SK-N-SH (cell line): ENCODE results near the gene FBXW5. TPM values are rescaled to one million over a fixed set of nuclear protein-coding genes. Genes with fewer than 3 reads are reported as not detected.

Experiments
- CTCF ChIA-PET: fragments of 300-600, 350-600 bp; formaldehyde crosslinking; extraction: SDS; loops from one replicate; lab custom pipeline; 2021; lab: Yijun Ruan, JAX
- POLR2A ChIA-PET: fragments of 350-600 bp; sonication (Branson Sonifier 250); formaldehyde crosslinking; extraction: SDS; loops from one replicate; lab custom pipeline; 2020; ENCODE audit warnings: antibody characterized with exemption, inconsistent platforms; lab: Yijun Ruan, JAX
- DNase-seq: peaks from one replicate; pipeline ENCODE4 v3.0.0; 2012
- H2AFZ ChIP-seq: fragments of 200-600 bp; sonication (generic); 2 replicates; pipeline ENCODE4 v1.8.1; 2016; ENCODE audit warnings: antibody characterized with exemption, mild to moderate bottlenecking, low read depth
- H3F3A ChIP-seq: fragments of 200-600 bp; sonication (generic); replicated peaks from 2 replicates; pipeline ENCODE3; 2016; ENCODE audit warnings: antibody characterized with exemption, mild to moderate bottlenecking; ENCODE audit not compliant: insufficient read depth
- H3K27ac ChIP-seq, 2 experiments: fragments of 200-500 bp in 1 of 2; fragments of 200-600 bp in 1 of 2; sonication (Bioruptor generic) in 1 of 2; sonication (generic), shearing (Covaris generic) in 1 of 2; 2 replicates each; pipeline versions ENCODE4 v1.5.1 to v1.6.1; 2014 to 2016; ENCODE audit warnings: low read depth in 2 of 2, inconsistent platforms in 1 of 2, low read length in 1 of 2, mild to moderate bottlenecking in 1 of 2, mixed read lengths in 1 of 2
- H3K27me3 ChIP-seq: fragments of 200-600 bp; sonication (generic), shearing (Covaris generic); 2 replicates; pipeline ENCODE4 v1.6.1; 2016; ENCODE audit warnings: mixed run types; ENCODE audit not compliant: insufficient read depth
- H3K36me3 ChIP-seq, 2 experiments: fragments of 200-500 bp in 1 of 2; fragments of 200-600 bp in 1 of 2; sonication (Bioruptor generic) in 1 of 2; sonication (generic) in 1 of 2; replicated peaks in 1 of 2; 2 replicates each; pipeline versions ENCODE3 to v1.5.1; 2014 to 2016; ENCODE audit warnings: low read length in 1 of 2, mild to moderate bottlenecking in 1 of 2; ENCODE audit not compliant: insufficient read depth in 2 of 2, control insufficient read depth in 1 of 2
- H3K4me1 ChIP-seq, 2 experiments: fragments of 200-500 bp in 1 of 2; fragments of 200-600 bp in 1 of 2; sonication (Bioruptor generic) in 1 of 2; sonication (generic), shearing (Covaris generic) in 1 of 2; 2 replicates each; pipeline versions ENCODE4 v1.5.1 to v1.6.1; 2014 to 2016; ENCODE audit warnings: low read depth in 1 of 2, low read length in 1 of 2, mixed run types in 1 of 2; ENCODE audit not compliant: insufficient read depth in 2 of 2, control insufficient read depth in 1 of 2
- H3K4me2 ChIP-seq: fragments of 200-600 bp; sonication (generic), shearing (Covaris generic); 2 replicates; pipeline ENCODE4 v1.6.1; 2017; ENCODE audit warnings: mixed run types
- H3K4me3 ChIP-seq, 2 experiments: fragments of 200-500 bp in 1 of 2; fragments of 200-600 bp in 1 of 2; sonication (Bioruptor generic) in 1 of 2; sonication (generic), shearing (Covaris generic) in 1 of 2; 2 replicates each; pipeline versions ENCODE4 v1.5.1 to v1.8.1; 2014 to 2016; ENCODE audit warnings: low read depth in 2 of 2, inconsistent platforms in 1 of 2, low read length in 1 of 2, mild to moderate bottlenecking in 1 of 2, mixed read lengths in 1 of 2, moderate library complexity in 1 of 2
- H3K79me2 ChIP-seq: fragments of 200-600 bp; sonication (generic); 2 replicates; pipeline ENCODE4 v1.8.1; 2017; ENCODE audit warnings: mild to moderate bottlenecking; ENCODE audit not compliant: insufficient read depth
- H3K9ac ChIP-seq: fragments of 200-600 bp; sonication (generic); 2 replicates; pipeline ENCODE4 v1.6.1; 2017; ENCODE audit warnings: mixed run types
- H3K9me2 ChIP-seq: fragments of 200-600 bp; sonication (generic); 2 replicates; pipeline ENCODE4 v1.6.1; 2017; ENCODE audit warnings: mixed run types
- H3K9me3 ChIP-seq: fragments of 200-600 bp; sonication (generic); 2 replicates; pipeline ENCODE4 v1.6.1; 2017; ENCODE audit warnings: mixed run types, mild to moderate bottlenecking, moderate library complexity
- H4K20me1 ChIP-seq: fragments of 200-600 bp; sonication (generic); 2 replicates; pipeline ENCODE4 v1.6.1; 2017; ENCODE audit warnings: mild to moderate bottlenecking, mixed run types; ENCODE audit not compliant: insufficient read depth
- CHD2 ChIP-seq: fragments of 150-350 bp; IDR thresholded peaks from 2 replicates; pipeline ENCODE4 v1.6.1; 2018; ENCODE audit warnings: low read length; ENCODE audit not compliant: partially characterized antibody
- EP300 ChIP-seq, 2 experiments: IDR thresholded peaks; 2 replicates each; pipeline versions ENCODE4 v1.4.0 to v1.6.1; 2012; ENCODE audit warnings: borderline replicate concordance in 1 of 2, low read depth in 1 of 2, low read length in 1 of 2
- EZH2phosphoT487 ChIP-seq: fragments of 200-600 bp; sonication (generic); IDR thresholded peaks from 2 replicates; pipeline ENCODE4 v1.6.1; 2017; ENCODE audit warnings: low read depth, mixed run types, mild to moderate bottlenecking, antibody characterized with exemption, moderate library complexity, borderline replicate concordance
- FOSL2 ChIP-seq: IDR thresholded peaks from 2 replicates; pipeline ENCODE4 v1.4.0; 2012; ENCODE audit warnings: low read depth, mild to moderate bottlenecking, moderate library complexity, borderline replicate concordance
- FOXM1 ChIP-seq: IDR thresholded peaks from 2 replicates; pipeline ENCODE4 v1.4.0; 2012; ENCODE audit warnings: low read depth, mild to moderate bottlenecking
- NFIC ChIP-seq: IDR thresholded peaks from 2 replicates; pipeline ENCODE4 v1.4.0; 2012; ENCODE audit warnings: borderline replicate concordance
- NRF1 ChIP-seq: IDR thresholded peaks from 2 replicates; pipeline ENCODE4 v1.6.1; 2012; ENCODE audit warnings: low read depth, mild to moderate bottlenecking, low read length
- RAD21 ChIP-seq: IDR thresholded peaks from 2 replicates; pipeline ENCODE4 v1.6.1; 2012; ENCODE audit warnings: mild to moderate bottlenecking, low read length
- RCOR1 ChIP-seq: fragments of 150-350 bp; IDR thresholded peaks from 2 replicates; pipeline ENCODE4 v1.6.1; 2017; ENCODE audit warnings: antibody characterized with exemption, low read length
- RXRA ChIP-seq: IDR thresholded peaks from 2 replicates; pipeline ENCODE4 v1.4.0; 2012; ENCODE audit warnings: low read depth, mild to moderate bottlenecking, borderline replicate concordance
- TCF12 ChIP-seq: IDR thresholded peaks from 2 replicates; pipeline ENCODE4 v1.4.0; 2012
- WGBS: methylation state at CpG from one replicate; pipeline ENCODE4 v1.1.6; 2017; ENCODE audit warnings: low lambda C conversion rate; 5-methylcytosine and 5-hydroxymethylcytosine counted together
- polyA plus RNA-seq, 3 experiments: library from polyadenylated mRNA; depleted of rRNA; stranded (reverse); fragments of >200 nt; gene quantifications; 2 replicates each; pipeline ENCODE4 v1.2.3, GENCODE V29; 2012
- TF ChIP-seq, protein P1 (sequence below): IDR thresholded peaks from 2 replicates; pipeline ENCODE4 v1.4.0; 2012; ENCODE audit warnings: low read depth, borderline replicate concordance
- TF ChIP-seq, protein P2 (sequence below): fragments of 150-350 bp; IDR thresholded peaks from 2 replicates; pipeline ENCODE4 v1.6.1; 2016; ENCODE audit warnings: mild to moderate bottlenecking, low read depth, low read length
- TF ChIP-seq, protein P3 (sequence below): IDR thresholded peaks from 2 replicates; pipeline ENCODE4 v1.4.0; 2012; ENCODE audit warnings: low read depth
- TF ChIP-seq, protein P4 (sequence below): IDR thresholded peaks from 2 replicates; pipeline ENCODE4 v1.4.0; 2012; ENCODE audit warnings: low read depth, borderline replicate concordance
- TF ChIP-seq, protein P5 (sequence below): fragments of 200-600 bp; sonication (generic); IDR thresholded peaks from 2 replicates; pipeline ENCODE4 v1.6.1; 2017; ENCODE audit warnings: antibody characterized with exemption, mild to moderate bottlenecking, moderate library complexity
- TF ChIP-seq, protein P6 (sequence below): IDR thresholded peaks from 2 replicates; pipeline ENCODE4 v1.6.1; 2012; ENCODE audit warnings: mild to moderate bottlenecking, low read depth, low read length, moderate library complexity
- TF ChIP-seq, protein P7 (sequence below): fragments of 150-350 bp; IDR thresholded peaks from 2 replicates; pipeline ENCODE4 v1.6.1; 2017; ENCODE audit warnings: antibody characterized with exemption, low read length, low read depth, borderline replicate concordance

Gene FBXW5
- polyA plus RNA-seq, 1 of the 3 experiments (the other 2 are of a cell fraction) = 78.9 TPM

DNA sequence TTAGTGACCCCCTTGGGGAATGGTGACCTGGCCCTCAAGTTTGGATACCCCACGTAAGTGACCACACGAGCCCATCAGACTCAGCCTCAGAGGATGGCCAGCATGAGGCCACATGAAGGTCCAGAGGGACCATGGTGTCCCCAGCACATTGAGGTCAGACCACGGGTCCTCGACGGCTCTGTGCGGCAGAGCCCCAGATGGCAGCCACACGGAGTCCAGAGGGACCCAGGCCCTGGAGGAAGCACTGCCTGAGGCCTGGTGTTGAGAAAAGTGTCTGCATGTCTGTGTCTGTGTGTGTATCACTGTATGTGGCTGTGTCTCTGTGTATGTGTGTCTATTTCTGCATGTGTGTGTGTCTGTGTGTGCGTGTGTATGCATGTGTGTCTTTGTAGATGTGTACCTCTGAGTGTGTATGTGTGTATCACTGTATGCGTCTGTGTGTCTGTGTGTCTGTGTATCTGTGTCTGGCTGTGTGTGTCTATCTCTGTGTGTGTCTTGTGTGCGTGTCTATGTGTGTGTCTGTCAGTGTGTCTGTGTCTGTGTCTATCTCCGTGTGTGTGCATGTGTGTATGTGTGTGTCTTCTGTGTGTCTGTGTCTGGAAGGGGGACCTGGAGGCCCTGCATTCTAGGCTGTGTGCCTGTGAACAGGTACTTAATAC lies 39.2 kb upstream of the FBXW5 start (continued):
- TF ChIP-seq FOXM1 = no peak

DNA sequence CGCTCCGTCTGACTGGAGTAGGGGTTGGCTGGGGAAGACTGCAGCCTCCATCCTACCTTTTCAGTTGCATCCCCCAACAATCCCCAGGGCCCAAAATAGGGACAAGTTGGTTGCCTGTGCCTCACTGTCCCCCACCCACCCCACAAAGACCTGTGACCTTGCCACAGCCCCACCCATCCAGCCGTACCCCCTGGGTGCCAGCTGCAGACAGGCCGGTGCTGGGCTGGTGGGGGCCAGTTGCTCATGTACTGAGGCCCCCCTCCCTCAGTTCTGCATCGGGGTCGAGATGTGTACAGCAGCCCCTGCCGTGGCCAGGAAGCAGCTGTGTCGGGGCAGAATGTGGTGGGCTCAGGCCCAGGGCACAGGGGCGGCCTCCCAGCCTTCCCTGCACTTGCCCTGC lies 38.6 kb upstream of the FBXW5 start:
- H3K4me3 ChIP-seq = no peak overlapping the region
- no peak overlapping the region for H3K4me2 ChIP-seq
- peaks cover 4% of the 10 kb centered on the region for H3F3A ChIP-seq
- no peak overlapping the region for H3K27ac ChIP-seq
- DNase-seq = no peak
- H2AFZ ChIP-seq = no peak overlapping the region
- H4K20me1 ChIP-seq = no peaks in the 10 kb centered on the region
- no peaks in the 10 kb centered on the region for H3K9me3 ChIP-seq
- no peak overlapping the region for H3K9ac ChIP-seq
- H3K4me1 ChIP-seq = peaks cover 0 to 5% of the 10 kb centered on the region in 2 experiments; a peak in 1 of 4 replicates
- CTCF ChIA-PET = interaction anchor here (2.6 to 3.6 kb wide), 2 partner anchors 46 to 52 kb away, joined by 13 to 14 read pairs; partner anchors contain the start of gene ABCA2
- H3K27me3 ChIP-seq = no peaks in the 10 kb centered on the region
- H3K79me2 ChIP-seq = no peaks in the 10 kb centered on the region
- H3K36me3 ChIP-seq = no peaks in the 10 kb centered on the region
- WGBS = 96% methylated on average over 8 of the region's 9 CpGs
- POLR2A ChIA-PET = no interaction called here
- no peaks in the 10 kb centered on the region for H3K9me2 ChIP-seq
- no peak for TF ChIP-seq CHD2
- TF ChIP-seq, protein P1, sequence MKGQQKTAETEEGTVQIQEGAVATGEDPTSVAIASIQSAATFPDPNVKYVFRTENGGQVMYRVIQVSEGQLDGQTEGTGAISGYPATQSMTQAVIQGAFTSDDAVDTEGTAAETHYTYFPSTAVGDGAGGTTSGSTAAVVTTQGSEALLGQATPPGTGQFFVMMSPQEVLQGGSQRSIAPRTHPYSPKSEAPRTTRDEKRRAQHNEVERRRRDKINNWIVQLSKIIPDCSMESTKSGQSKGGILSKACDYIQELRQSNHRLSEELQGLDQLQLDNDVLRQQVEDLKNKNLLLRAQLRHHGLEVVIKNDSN = no peak
- TF ChIP-seq, protein P2, sequence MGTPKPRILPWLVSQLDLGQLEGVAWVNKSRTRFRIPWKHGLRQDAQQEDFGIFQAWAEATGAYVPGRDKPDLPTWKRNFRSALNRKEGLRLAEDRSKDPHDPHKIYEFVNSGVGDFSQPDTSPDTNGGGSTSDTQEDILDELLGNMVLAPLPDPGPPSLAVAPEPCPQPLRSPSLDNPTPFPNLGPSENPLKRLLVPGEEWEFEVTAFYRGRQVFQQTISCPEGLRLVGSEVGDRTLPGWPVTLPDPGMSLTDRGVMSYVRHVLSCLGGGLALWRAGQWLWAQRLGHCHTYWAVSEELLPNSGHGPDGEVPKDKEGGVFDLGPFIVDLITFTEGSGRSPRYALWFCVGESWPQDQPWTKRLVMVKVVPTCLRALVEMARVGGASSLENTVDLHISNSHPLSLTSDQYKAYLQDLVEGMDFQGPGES = no peak
- TF ChIP-seq RAD21 = no peak
- TF ChIP-seq, protein P3, sequence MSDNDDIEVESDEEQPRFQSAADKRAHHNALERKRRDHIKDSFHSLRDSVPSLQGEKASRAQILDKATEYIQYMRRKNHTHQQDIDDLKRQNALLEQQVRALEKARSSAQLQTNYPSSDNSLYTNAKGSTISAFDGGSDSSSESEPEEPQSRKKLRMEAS = no peak
- TF ChIP-seq TCF12 = no peak
- TF ChIP-seq EP300 (IDR thresholded peaks at IDR 0.05; ENCODE audit: borderline replicate concordance in 1 of 2, low read depth in 1 of 2, low read length in 1 of 2) = no peak
- no peak for TF ChIP-seq NRF1
- TF ChIP-seq, protein P4, sequence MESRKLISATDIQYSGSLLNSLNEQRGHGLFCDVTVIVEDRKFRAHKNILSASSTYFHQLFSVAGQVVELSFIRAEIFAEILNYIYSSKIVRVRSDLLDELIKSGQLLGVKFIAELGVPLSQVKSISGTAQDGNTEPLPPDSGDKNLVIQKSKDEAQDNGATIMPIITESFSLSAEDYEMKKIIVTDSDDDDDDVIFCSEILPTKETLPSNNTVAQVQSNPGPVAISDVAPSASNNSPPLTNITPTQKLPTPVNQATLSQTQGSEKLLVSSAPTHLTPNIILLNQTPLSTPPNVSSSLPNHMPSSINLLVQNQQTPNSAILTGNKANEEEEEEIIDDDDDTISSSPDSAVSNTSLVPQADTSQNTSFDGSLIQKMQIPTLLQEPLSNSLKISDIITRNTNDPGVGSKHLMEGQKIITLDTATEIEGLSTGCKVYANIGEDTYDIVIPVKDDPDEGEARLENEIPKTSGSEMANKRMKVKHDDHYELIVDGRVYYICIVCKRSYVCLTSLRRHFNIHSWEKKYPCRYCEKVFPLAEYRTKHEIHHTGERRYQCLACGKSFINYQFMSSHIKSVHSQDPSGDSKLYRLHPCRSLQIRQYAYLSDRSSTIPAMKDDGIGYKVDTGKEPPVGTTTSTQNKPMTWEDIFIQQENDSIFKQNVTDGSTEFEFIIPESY = no peak
- TF ChIP-seq, protein P5, sequence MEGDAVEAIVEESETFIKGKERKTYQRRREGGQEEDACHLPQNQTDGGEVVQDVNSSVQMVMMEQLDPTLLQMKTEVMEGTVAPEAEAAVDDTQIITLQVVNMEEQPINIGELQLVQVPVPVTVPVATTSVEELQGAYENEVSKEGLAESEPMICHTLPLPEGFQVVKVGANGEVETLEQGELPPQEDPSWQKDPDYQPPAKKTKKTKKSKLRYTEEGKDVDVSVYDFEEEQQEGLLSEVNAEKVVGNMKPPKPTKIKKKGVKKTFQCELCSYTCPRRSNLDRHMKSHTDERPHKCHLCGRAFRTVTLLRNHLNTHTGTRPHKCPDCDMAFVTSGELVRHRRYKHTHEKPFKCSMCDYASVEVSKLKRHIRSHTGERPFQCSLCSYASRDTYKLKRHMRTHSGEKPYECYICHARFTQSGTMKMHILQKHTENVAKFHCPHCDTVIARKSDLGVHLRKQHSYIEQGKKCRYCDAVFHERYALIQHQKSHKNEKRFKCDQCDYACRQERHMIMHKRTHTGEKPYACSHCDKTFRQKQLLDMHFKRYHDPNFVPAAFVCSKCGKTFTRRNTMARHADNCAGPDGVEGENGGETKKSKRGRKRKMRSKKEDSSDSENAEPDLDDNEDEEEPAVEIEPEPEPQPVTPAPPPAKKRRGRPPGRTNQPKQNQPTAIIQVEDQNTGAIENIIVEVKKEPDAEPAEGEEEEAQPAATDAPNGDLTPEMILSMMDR = no peak
- TF ChIP-seq, protein P6, sequence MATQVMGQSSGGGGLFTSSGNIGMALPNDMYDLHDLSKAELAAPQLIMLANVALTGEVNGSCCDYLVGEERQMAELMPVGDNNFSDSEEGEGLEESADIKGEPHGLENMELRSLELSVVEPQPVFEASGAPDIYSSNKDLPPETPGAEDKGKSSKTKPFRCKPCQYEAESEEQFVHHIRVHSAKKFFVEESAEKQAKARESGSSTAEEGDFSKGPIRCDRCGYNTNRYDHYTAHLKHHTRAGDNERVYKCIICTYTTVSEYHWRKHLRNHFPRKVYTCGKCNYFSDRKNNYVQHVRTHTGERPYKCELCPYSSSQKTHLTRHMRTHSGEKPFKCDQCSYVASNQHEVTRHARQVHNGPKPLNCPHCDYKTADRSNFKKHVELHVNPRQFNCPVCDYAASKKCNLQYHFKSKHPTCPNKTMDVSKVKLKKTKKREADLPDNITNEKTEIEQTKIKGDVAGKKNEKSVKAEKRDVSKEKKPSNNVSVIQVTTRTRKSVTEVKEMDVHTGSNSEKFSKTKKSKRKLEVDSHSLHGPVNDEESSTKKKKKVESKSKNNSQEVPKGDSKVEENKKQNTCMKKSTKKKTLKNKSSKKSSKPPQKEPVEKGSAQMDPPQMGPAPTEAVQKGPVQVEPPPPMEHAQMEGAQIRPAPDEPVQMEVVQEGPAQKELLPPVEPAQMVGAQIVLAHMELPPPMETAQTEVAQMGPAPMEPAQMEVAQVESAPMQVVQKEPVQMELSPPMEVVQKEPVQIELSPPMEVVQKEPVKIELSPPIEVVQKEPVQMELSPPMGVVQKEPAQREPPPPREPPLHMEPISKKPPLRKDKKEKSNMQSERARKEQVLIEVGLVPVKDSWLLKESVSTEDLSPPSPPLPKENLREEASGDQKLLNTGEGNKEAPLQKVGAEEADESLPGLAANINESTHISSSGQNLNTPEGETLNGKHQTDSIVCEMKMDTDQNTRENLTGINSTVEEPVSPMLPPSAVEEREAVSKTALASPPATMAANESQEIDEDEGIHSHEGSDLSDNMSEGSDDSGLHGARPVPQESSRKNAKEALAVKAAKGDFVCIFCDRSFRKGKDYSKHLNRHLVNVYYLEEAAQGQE = no peak
- no peak for TF ChIP-seq FOXM1
- TF ChIP-seq EZH2phosphoT487 = no peak
- no peak for TF ChIP-seq RXRA
- no peak for TF ChIP-seq RCOR1
- no peak for TF ChIP-seq NFIC
- TF ChIP-seq, protein P7, sequence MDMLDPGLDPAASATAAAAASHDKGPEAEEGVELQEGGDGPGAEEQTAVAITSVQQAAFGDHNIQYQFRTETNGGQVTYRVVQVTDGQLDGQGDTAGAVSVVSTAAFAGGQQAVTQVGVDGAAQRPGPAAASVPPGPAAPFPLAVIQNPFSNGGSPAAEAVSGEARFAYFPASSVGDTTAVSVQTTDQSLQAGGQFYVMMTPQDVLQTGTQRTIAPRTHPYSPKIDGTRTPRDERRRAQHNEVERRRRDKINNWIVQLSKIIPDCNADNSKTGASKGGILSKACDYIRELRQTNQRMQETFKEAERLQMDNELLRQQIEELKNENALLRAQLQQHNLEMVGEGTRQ = no peak
- no peak for TF ChIP-seq FOSL2
